GM21390 (cell line): Measurements from ENCODE around the gene DOCK2.
"Not testable (repeated sequence)": the region's sequence is repeated elsewhere in the genome, so short reads cannot be mapped to it uniquely, and the experiment has no call there.

ENCODE experiments used
- ATAC-seq: cut with Tn5 transposase; IDR thresholded peaks from one replicate; pipeline ENCODE4 v1.9.1; 2021; ENCODE audit not compliant: unreplicated experiment

DOCK2 gene

GRCh38 chr5:169810524-169810923 lies 173.4 kb downstream of the DOCK2 start:
- ATAC-seq: no peak

GRCh38 chr5:169811023-169811422 lies 173.9 kb downstream of the DOCK2 start:
- ATAC-seq: no peak

GRCh38 chr5:169811680-169812079 lies 174.6 kb downstream of the DOCK2 start:
- ATAC-seq: no peak

- ATAC-seq: no peak
Observed at GRCh38 chr5:169812786-169813185, 175.7 kb downstream of the DOCK2 start.

GRCh38 chr5:169814045-169814444 lies 177.0 kb downstream of the DOCK2 start:
- no peak for ATAC-seq

GRCh38 chr5:169814522-169814921 lies 177.4 kb downstream of the DOCK2 start:
- ATAC-seq: no peak

GRCh38 chr5:169817031-169817430 lies 180.0 kb downstream of the DOCK2 start:
- no peak for ATAC-seq

- no peak for ATAC-seq
Observed at GRCh38 chr5:169826618-169827017, 189.5 kb downstream of the DOCK2 start.

GRCh38 chr5:169827769-169828168 lies 190.7 kb downstream of the DOCK2 start:
- no peak for ATAC-seq

- no peak for ATAC-seq
Observed at GRCh38 chr5:169828385-169828784, 191.3 kb downstream of the DOCK2 start.

GRCh38 chr5:169831331-169831730 lies 194.3 kb downstream of the DOCK2 start:
- no peak for ATAC-seq

- ATAC-seq: no peak
Observed at GRCh38 chr5:169832304-169832703, 195.2 kb downstream of the DOCK2 start.

GRCh38 chr5:169832845-169833244 lies 195.8 kb downstream of the DOCK2 start:
- no peak for ATAC-seq

GRCh38 chr5:169833681-169834292 lies 196.7 kb downstream of the DOCK2 start:
- ATAC-seq: not testable (repeated sequence)

- ATAC-seq: not testable (repeated sequence)
Observed at GRCh38 chr5:169834540-169834939, 197.5 kb downstream of the DOCK2 start.

- no peak for ATAC-seq
Observed at GRCh38 chr5:169836835-169837536, 199.9 kb downstream of the DOCK2 start.

GRCh38 chr5:169837686-169838085 lies 200.6 kb downstream of the DOCK2 start:
- no peak for ATAC-seq

- ATAC-seq: peak; percentile 89
Observed at GRCh38 chr5:169838688-169839087, 201.6 kb downstream of the DOCK2 start.

- no peak for ATAC-seq
Observed at GRCh38 chr5:169840405-169840804, 203.3 kb downstream of the DOCK2 start.

GRCh38 chr5:169842699-169843098 lies 205.6 kb downstream of the DOCK2 start:
- ATAC-seq: no peak

- no peak for ATAC-seq
Observed at GRCh38 chr5:169847519-169847918, 210.4 kb downstream of the DOCK2 start.

- no peak for ATAC-seq
Observed at GRCh38 chr5:169848271-169848670, 211.2 kb downstream of the DOCK2 start.

- ATAC-seq: no peak
Observed at GRCh38 chr5:169848792-169849191, 211.7 kb downstream of the DOCK2 start.
